Measurements from ENCODE around the gene TSPAN15. TPM values are rescaled to one million over a fixed set of nuclear protein-coding genes. Genes with fewer than 3 reads are reported as not detected.

TSPAN15 gene
- total and polyA plus RNA-seq, 2 experiments from 2014 or later = 6.6 to 10.1 TPM

DNA sequence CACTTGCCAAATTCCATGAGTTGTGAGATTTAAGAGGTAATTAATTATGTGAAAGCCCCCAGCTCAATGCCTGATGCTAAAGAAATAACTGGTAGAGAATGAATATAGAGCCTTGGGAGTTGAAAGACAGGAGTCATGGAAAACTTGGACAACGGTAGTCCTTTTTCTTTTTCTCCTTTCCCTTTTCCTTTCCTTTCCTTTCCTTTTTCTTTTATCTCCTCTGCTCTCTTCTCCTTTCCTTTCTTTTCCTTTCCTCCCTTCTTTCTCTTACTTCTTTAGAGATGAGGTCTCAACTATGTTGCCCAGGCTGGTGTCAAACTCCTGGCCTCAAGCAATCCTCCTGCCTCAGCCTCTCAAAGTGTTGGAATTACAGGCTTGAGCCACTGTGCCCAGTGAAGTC lies 7.9 kb upstream of the TSPAN15 start:
- no peaks in the 10 kb centered on the region for H3K36me3 ChIP-seq (ENCODE audit: insufficient read depth)
- peaks cover 2% of the 10 kb centered on the region; the same call in 2 of the 3 replicates for H3K9me3 Mint-ChIP-seq
- DNase-seq (ENCODE audit: low spot score) (no peak), ATAC-seq (no peak)
- H3K27me3 Mint-ChIP-seq (ENCODE audit: insufficient read depth, low read depth, poor library complexity) = peaks cover 19% of the 10 kb centered on the region
- no peak overlapping the region for H3K27ac ChIP-seq (ENCODE audit: low read depth)
- H3K27ac Mint-ChIP-seq = no peak overlapping the region
- no peaks in the 10 kb centered on the region; the same call in 1 of the 2 replicates for H4K20me1 ChIP-seq (replicated peaks; ENCODE audit: insufficient read depth)
- H3K4me3 Mint-ChIP-seq = no peak overlapping the region
- peaks cover 5% of the 10 kb centered on the region for H3K4me1 ChIP-seq (ENCODE audit: insufficient read depth)
- no peak overlapping the region for H3K4me3 ChIP-seq
- H2AFZ ChIP-seq = no peak overlapping the region
- TF ChIP-seq STAT1 (IDR thresholded peaks at IDR 0.05; ENCODE audit: unreplicated experiment) (no peak), ZNF331 (CRISPR knock-in tag; IDR thresholded peaks at IDR 0.05; ENCODE audit: low read depth) (no peak), POLR2AphosphoS5 (IDR thresholded peaks at IDR 0.05; ENCODE audit: low read depth) (no peak)
- no peaks in the 10 kb centered on the region for H3F3A ChIP-seq (replicated peaks; ENCODE audit: low read depth)
- no peaks in the 10 kb centered on the region; the same call in 1 of the 2 replicates for H3K27me3 ChIP-seq (ENCODE audit: insufficient read depth)
- H3K9me2 ChIP-seq (ENCODE audit: insufficient read depth) = no peaks in the 10 kb centered on the region
- no peaks in the 10 kb centered on the region for H3K79me2 ChIP-seq (replicated peaks; ENCODE audit: insufficient read depth)
- peaks cover 11% of the 10 kb centered on the region; the same call in 2 of the 3 replicates for H3K4me1 Mint-ChIP-seq
- H3K36me3 Mint-ChIP-seq (ENCODE audit: low read depth) = no peaks in the 10 kb centered on the region
- no peak overlapping the region for H3K4me2 ChIP-seq

DNA sequence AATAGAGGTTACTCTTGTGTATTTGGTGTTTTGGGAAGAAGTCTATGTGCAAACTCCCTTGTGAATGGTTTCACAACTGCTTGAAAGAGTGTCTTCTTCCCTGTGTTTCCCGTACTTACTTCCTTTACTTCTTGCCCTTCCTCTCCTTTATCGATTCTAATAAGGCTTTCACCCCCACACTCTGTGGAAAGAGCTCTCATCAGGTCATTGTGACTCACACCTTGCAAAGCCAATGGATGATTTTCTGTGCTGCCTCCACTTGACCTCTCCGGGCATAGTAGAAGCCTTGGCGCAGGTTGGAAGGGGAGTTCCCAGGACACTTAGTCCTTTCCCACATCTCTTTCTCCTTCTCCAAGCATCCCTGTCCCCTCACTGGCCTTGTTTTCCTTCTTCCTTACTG lies 6.2 kb upstream of the TSPAN15 start:
- Histone ChIP-seq H3K36me3 (ENCODE audit: insufficient read depth) (no peaks in the 10 kb centered on the region), H3K9me2 (ENCODE audit: insufficient read depth) (no peaks in the 10 kb centered on the region), H3K27me3 (ENCODE audit: insufficient read depth) (peaks cover 10% of the 10 kb centered on the region), H3K27ac (ENCODE audit: low read depth) (no peak overlapping the region), H3K79me2 (replicated peaks; ENCODE audit: insufficient read depth) (no peaks in the 10 kb centered on the region), H3K4me1 (ENCODE audit: insufficient read depth) (no peaks in the 10 kb centered on the region; the same call in 1 of the 2 replicates), H3K4me2 (no peak overlapping the region), H3K4me3 (no peak overlapping the region), H3F3A (replicated peaks; ENCODE audit: low read depth) (no peaks in the 10 kb centered on the region), H2AFZ (no peak overlapping the region), H4K20me1 (replicated peaks; ENCODE audit: insufficient read depth) (no peaks in the 10 kb centered on the region; the same call in 1 of the 2 replicates)
- ATAC-seq = no peak
- Mint-ChIP-seq H3K4me3 (no peak overlapping the region), H3K27ac (no peak overlapping the region), H3K9me3 (peaks cover 2% of the 10 kb centered on the region; the same call in 2 of the 3 replicates), H3K36me3 (ENCODE audit: low read depth) (no peaks in the 10 kb centered on the region), H3K27me3 (ENCODE audit: insufficient read depth, low read depth, poor library complexity) (peaks cover 16% of the 10 kb centered on the region), H3K4me1 (peaks cover 5% of the 10 kb centered on the region; the same call in 2 of the 3 replicates)
- no peak for DNase-seq (ENCODE audit: low spot score)
- no peak for TF ChIP-seq EZH2 (IDR thresholded peaks at IDR 0.05; ENCODE audit: low read depth, unreplicated experiment)
- TF ChIP-seq ZNF114 (CRISPR knock-in tag; IDR thresholded peaks at IDR 0.05) = no peak
- no peak for TF ChIP-seq EZH2phosphoT487 (IDR thresholded peaks at IDR 0.05; ENCODE audit: unreplicated experiment)
- no peak for TF ChIP-seq CREB1 (CRISPR knock-in tag; IDR thresholded peaks at IDR 0.05; ENCODE audit: low read depth)
- TF ChIP-seq, protein P1, sequence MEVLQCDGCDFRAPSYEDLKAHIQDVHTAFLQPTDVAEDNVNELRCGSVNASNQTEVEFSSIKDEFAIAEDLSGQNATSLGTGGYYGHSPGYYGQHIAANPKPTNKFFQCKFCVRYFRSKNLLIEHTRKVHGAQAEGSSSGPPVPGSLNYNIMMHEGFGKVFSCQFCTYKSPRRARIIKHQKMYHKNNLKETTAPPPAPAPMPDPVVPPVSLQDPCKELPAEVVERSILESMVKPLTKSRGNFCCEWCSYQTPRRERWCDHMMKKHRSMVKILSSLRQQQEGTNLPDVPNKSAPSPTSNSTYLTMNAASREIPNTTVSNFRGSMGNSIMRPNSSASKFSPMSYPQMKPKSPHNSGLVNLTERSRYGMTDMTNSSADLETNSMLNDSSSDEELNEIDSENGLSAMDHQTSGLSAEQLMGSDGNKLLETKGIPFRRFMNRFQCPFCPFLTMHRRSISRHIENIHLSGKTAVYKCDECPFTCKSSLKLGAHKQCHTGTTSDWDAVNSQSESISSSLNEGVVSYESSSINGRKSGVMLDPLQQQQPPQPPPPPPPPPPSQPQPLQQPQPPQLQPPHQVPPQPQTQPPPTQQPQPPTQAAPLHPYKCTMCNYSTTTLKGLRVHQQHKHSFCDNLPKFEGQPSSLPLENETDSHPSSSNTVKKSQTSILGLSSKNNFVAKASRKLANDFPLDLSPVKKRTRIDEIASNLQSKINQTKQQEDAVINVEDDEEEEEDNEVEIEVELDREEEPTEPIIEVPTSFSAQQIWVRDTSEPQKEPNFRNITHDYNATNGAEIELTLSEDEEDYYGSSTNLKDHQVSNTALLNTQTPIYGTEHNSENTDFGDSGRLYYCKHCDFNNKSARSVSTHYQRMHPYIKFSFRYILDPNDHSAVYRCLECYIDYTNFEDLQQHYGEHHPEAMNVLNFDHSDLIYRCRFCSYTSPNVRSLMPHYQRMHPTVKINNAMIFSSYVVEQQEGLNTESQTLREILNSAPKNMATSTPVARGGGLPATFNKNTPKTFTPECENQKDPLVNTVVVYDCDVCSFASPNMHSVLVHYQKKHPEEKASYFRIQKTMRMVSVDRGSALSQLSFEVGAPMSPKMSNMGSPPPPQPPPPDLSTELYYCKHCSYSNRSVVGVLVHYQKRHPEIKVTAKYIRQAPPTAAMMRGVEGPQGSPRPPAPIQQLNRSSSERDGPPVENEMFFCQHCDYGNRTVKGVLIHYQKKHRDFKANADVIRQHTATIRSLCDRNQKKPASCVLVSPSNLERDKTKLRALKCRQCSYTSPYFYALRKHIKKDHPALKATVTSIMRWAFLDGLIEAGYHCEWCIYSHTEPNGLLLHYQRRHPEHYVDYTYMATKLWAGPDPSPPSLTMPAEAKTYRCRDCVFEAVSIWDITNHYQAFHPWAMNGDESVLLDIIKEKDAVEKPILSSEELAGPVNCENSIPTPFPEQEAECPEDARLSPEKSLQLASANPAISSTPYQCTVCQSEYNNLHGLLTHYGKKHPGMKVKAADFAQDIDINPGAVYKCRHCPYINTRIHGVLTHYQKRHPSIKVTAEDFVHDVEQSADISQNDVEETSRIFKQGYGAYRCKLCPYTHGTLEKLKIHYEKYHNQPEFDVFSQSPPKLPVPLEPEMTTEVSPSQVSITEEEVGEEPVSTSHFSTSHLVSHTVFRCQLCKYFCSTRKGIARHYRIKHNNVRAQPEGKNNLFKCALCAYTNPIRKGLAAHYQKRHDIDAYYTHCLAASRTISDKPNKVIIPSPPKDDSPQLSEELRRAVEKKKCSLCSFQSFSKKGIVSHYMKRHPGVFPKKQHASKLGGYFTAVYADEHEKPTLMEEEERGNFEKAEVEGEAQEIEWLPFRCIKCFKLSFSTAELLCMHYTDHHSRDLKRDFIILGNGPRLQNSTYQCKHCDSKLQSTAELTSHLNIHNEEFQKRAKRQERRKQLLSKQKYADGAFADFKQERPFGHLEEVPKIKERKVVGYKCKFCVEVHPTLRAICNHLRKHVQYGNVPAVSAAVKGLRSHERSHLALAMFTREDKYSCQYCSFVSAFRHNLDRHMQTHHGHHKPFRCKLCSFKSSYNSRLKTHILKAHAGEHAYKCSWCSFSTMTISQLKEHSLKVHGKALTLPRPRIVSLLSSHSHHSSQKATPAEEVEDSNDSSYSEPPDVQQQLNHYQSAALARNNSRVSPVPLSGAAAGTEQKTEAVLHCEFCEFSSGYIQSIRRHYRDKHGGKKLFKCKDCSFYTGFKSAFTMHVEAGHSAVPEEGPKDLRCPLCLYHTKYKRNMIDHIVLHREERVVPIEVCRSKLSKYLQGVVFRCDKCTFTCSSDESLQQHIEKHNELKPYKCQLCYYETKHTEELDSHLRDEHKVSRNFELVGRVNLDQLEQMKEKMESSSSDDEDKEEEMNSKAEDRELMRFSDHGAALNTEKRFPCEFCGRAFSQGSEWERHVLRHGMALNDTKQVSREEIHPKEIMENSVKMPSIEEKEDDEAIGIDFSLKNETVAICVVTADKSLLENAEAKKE (CRISPR knock-in tag; IDR thresholded peaks at IDR 0.05) = no peak

All from GM23338 (cell line).